ENCODE data around the gene UPF2.

The UPF2 gene

GRCh38 chr10:11951695-11952094 lies 90.9 kb downstream of the UPF2 start:
- DNase-seq: no peak

GRCh38 chr10:11950325-11951018 lies 92.1 kb downstream of the UPF2 start:
- DNase-seq: no peak

- DNase-seq: no peak
These were observed 93.5 kb downstream of the UPF2 start for GRCh38 chr10:11949152-11949551.

GRCh38 chr10:11946652-11947051 lies 96.0 kb downstream of the UPF2 start:
- DNase-seq: no peak

DNA sequence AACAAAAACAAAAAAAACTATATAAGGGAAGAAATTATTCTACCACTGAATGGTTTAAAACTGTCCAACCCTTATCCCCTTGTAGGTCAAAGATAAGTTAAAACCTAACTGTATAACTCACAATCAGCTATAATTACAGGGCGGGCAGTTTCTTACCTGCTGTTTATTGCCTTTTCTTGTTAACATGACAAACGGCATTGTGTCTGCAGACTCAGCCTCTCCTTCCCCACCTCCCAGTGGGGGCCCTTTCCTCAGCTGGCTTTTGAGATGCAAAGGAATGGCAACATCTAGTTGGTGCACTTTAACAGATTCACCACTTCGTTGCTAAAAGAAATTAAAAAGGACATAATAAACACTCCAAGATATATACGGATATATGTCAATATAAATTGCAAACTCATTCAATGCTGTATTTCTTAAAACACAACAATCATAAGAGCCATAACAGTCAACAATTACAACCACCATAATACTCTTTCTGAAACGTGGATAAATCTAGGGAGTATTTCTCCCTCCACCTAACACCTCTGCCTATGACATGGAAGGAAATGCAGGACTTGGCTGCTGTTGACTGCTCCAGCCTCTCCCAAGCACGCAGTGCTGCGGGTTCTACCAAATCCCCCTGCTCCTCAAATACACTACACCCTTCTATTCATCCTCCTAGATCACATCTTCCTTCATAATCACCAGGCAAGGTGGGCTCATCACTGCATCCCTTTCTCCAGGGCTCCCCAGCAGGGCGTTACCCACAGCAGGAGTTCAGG lies 106.0 kb downstream of the UPF2 start:
- DNase-seq: no peak

GRCh38 chr10:11934262-11934661 lies 108.3 kb downstream of the UPF2 start:
- peak; percentile 4 for DNase-seq

GRCh38 chr10:11933577-11934223 lies 108.9 kb downstream of the UPF2 start:
- DNase-seq: no peak

- no peak for DNase-seq
These were observed 111.6 kb downstream of the UPF2 start for GRCh38 chr10:11931038-11931437.

GRCh38 chr10:11930312-11930978 lies 112.2 kb downstream of the UPF2 start:
- no peak for DNase-seq

DNA sequence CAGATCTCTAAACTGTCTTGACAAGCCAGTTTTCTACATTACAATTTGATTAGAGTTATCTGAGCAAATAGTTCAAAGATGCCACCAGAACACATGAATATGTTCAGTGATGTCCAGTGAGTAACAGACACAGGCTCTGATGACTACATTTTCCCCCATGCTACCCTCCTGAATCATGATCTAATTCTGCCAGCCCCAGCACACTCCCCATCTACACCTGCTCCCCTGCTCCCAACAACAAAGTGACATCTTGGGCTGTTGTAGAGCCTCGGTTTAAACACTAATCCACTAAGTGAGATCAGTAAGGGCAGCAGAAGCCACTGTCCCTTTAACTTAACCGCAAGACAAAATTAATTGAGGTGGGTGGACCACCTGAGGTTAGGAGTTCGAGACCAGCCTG lies 114.9 kb downstream of the UPF2 start:
- DNase-seq: no peak

DNA sequence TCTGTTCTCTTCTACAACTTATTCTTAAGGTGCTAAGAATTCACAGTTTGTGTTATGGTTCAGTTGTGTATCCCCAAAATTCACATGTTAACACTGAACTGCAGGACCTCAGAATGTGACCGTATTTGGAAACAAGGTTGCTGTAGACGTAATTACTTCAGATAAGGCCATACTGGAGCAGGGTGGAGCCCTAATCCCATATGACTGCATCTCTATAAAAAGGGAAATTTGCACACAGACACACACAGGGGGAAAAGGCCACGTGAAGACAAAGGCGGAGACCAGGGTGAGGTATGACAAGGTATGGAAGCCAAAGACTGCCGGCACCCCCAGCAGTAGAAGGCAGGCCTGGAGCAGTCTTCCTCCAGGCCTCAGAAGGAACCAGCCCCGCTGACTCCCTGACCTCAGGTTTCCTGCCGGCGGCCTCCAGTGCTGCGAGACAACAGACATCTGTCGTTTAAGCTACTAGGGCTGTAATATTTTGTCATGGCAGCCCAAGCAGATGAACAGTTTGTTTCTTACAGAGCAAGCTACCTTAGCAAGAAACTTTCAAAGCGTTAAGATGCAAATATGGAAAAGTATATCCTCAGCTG lies 120.7 kb downstream of the UPF2 start:
- no peak for DNase-seq

- no peak for DNase-seq
These were observed 123.3 kb downstream of the UPF2 start for GRCh38 chr10:11919271-11919670.

DNA sequence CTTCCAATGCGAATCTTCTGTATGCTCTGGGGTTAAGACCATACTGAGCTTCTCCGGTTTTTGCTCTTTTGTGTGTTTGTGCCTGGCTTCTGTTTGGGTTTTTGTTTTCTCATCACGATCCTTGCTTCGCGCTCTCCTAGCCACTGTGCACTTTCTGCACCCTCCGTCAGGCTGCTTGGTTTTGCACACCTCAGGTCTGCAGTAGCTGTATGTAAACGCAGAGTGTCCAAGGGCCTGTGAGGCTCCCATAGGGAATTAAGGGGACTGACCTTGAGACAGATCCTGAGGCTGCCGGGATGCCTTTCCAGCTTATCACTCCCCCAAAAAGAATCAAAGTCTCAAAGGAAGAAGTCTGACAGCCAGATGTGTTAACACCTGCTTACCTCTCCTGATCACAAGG lies 124.2 kb downstream of the UPF2 start:
- no peak for DNase-seq

- no peak for DNase-seq
These were observed 129.4 kb downstream of the UPF2 start for GRCh38 chr10:11913079-11913641.

GRCh38 chr10:11910102-11910501 lies 132.5 kb downstream of the UPF2 start:
- no peak for DNase-seq

DNA sequence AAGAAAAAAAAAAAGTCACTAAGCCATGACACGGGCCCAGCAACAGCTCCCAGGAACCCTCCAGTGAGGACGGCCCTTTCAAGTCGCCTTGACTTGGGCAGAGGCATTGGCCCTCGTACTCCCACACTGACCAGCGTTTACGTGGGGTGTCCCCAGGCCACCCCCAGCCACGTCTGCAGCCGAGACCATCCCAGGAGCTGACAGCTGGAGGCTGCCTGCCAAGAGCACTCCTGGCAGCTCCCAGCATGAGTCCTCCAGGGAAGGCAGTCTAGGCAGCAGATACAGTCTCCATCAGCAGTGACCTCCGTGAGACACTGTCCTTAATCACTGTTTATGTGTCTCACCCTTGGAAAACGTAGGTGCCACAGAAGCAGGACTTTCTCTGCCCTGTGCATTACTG lies 133.0 kb downstream of the UPF2 start:
- no peak for DNase-seq

DNA sequence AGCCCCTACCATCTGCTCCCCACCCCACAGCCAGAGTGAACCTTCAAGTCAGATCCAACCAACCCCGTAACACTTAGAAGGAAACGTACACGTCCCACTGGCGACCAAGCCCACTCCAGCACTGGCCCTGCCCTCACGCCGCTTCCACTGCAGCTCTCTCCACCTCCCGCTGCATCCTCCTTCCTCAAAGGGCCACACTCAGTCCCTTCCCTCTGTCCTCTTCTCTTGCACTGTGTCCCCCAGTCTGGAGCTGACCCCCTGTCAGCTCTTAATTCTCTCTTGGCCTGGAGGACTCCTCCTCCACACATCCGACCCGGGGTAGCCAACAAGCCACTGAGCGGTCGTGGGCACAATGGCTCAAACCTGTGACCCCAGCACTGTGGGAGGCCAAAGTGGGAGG lies 133.6 kb downstream of the UPF2 start:
- no peak for DNase-seq

DNA sequence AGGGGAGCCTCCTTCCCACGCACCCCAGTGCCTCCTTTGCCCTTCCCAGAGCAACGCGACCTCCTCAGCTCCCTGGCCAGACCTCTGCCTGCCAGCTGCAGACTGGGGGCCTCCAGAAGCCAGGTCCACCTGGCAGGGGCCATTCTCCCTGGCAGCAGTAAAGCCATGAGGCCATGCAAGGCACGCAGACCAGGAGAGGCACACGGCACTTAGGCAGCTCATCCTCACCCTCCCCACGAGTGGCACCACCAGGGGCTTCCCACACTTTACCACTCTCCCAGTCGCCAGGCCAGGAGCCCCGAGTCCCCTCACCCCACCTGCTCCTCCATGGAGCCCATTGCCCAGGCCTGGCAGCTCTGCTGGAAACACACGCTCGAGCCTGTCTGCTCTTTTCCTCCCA lies 134.1 kb downstream of the UPF2 start:
- no peak for DNase-seq

DNA sequence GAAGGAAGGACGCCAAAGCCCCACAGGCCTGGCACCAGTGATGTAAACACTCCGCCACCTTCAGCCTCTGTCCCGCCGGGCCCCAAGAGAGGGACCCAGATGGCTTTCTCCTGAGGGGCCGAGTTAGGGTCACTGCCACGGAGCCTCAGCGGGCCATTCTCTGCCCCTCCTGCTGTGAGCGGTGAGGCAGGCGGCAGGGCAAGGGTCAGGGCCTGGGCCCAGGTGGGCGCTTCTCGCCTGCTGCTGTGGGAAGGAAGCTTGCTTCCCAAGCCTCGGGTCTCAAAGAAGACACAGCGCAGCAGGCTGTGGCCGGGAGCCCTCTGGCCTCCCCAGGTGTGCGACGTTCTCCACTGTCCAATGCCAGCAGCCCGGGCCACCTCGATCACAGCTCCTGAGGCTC lies 134.7 kb downstream of the UPF2 start:
- no peak for DNase-seq

DNA sequence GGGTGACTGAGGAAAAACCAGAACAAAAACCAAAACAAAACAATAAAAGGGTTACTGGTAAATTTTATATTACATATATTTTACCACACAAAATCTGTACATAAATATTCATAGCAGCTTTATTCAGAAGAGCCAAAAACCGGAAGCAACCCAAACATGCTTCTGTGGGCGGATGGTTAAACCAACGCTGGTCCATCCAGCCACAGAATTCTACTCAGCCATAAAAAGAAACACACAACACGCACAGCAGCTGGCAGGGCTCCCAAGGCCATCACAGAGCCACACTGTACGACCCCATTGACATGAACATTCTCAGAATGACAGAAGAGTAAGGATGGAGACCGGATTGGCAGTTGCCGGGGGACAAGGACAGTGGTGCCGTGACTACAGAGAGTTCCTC lies 135.9 kb downstream of the UPF2 start:
- no peak for DNase-seq

DNA sequence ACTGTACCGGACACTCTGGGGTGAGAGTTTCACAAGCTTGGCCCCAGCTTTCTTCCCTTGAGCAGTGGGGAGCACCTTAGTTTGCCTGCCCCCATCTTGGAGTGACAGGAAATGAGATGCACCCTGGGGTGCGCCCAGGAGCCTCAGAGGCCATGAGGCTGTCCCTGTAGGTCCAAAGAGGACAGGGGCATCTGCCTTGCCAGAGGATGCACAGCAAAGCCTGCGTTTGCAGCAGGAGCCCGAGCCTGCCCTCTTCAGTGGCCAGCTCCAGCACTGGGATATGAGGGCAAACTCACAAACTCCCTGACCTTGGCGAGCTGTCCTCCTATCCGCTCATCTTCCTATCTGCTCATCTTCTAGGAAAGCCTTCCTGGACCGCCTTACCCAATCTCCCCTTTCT lies 140.0 kb downstream of the UPF2 start:
- DNase-seq: no peak

DNA sequence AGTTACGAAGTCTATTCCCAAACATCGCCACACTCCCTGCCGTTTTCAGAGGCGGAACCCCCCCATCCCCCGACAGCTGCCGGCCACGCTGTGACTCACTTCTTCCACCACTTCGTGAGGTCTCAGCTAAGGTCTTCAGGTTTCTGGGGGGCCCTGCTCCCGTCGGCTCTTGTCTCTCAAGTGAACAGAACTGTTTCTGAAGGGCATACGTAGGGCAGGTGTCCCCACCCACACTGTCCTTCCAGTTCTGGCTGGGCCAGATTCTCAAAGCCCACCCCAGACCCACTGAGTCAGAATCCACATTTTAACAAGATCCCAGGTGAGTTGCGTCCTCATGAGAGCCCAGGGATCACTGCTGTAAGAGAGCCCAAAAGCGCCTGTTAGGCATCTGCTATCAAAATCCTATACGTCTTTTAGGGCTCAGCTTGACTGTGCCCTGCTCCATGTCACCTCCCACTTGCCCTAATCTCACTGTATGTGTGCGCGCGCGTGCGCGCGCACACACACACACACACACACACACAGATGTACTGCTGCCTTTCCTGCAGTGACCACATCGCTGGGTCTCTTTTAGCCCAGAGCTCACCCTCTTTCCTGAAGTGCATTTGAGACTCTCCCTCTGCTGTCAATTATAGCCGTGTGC lies 140.7 kb downstream of the UPF2 start:
- DNase-seq: peak; percentile 8

Data from fibroblast of upper back skin (primary cell).